22Rv1 (cell line): Measurements from ENCODE around the gene KRTAP4-9.

Source experiments
- H3K27ac ChIP-seq: fragments of 450-650 bp; 2 replicates; pipeline ENCODE4 v1.5.1; 2017
- CTCF ChIP-seq: fragments of 450-650 bp; IDR thresholded peaks from 2 replicates; pipeline ENCODE4 v1.5.1; 2017; ENCODE audit warnings: mild to moderate bottlenecking
- ZFX ChIP-seq: fragments of 450-650 bp; IDR thresholded peaks from 2 replicates; pipeline ENCODE4 v1.6.1; 2017; ENCODE audit warnings: antibody characterized with exemption, borderline replicate concordance

The KRTAP4-9 gene

GRCh38 chr17:41153856-41154255 lies 48.7 kb downstream of the KRTAP4-9 start:
- TF ChIP-seq ZFX (no peak), CTCF (no peak)
- no peak overlapping the region for H3K27ac ChIP-seq
